Osteocyte (in vitro differentiated cells): Measurements from ENCODE around the gene DENND1A. TPM values are rescaled to one million over a fixed set of nuclear protein-coding genes. Genes with fewer than 3 reads are reported as not detected.

Source experiments
- DNase-seq: peaks from one replicate; pipeline ENCODE4 v3.0.0; 2021; ENCODE audit warnings: mixed read lengths; ENCODE audit not compliant: unreplicated experiment; ENCODE audit errors: extremely low spot score
- H3K27ac Mint-ChIP-seq: one replicate; pipeline ENCODE4 v1.8.0; 2021; ENCODE audit warnings: mild to moderate bottlenecking, mixed read lengths; ENCODE audit not compliant: unreplicated experiment
- H3K27me3 Mint-ChIP-seq: one replicate; pipeline ENCODE4 v1.8.0; 2021; ENCODE audit warnings: mixed read lengths; ENCODE audit not compliant: unreplicated experiment
- H3K36me3 Mint-ChIP-seq: one replicate; pipeline ENCODE4 v1.8.0; 2021; ENCODE audit warnings: mixed read lengths; ENCODE audit not compliant: unreplicated experiment
- H3K4me1 Mint-ChIP-seq: one replicate; pipeline ENCODE4 v1.8.0; 2021; ENCODE audit warnings: mixed read lengths; ENCODE audit not compliant: unreplicated experiment
- H3K4me3 Mint-ChIP-seq: one replicate; pipeline ENCODE4 v1.8.0; 2021; ENCODE audit warnings: mild to moderate bottlenecking, moderate library complexity, mixed read lengths; ENCODE audit not compliant: unreplicated experiment
- H3K9me3 Mint-ChIP-seq: one replicate; pipeline ENCODE4 v1.8.0; 2021; ENCODE audit warnings: mixed read lengths; ENCODE audit not compliant: unreplicated experiment
- CTCF ChIP-seq: fragments of 200-600 bp; sonication (generic); IDR thresholded peaks from 2 replicates; pipeline ENCODE4 v1.5.0; 2021; ENCODE audit warnings: antibody characterized with exemption, mild to moderate bottlenecking, moderate library complexity
- total RNA-seq: library from RNA; stranded (reverse); gene quantifications from 2 replicates; pipeline ENCODE4 v1.2.1, GENCODE V29; 2021

Gene DENND1A
- total RNA-seq, 1 donor from 2014 or later, result 19.8 TPM

GRCh38 chr9:123775289-123776284 is 154.3 kb downstream of the DENND1A start:
- Mint-ChIP-seq H3K27ac (no peak overlapping the region), H3K4me1 (no peaks in the 10 kb centered on the region), H3K4me3 (no peak overlapping the region), H3K9me3 (no peaks in the 10 kb centered on the region), H3K36me3 (no peaks in the 10 kb centered on the region), H3K27me3 (no peaks in the 10 kb centered on the region)
- DNase-seq, result no peak
- no peak for TF ChIP-seq CTCF

GRCh38 chr9:123773783-123774182 is 156.1 kb downstream of the DENND1A start:
- H3K4me3 Mint-ChIP-seq, result no peak overlapping the region
- H3K27ac Mint-ChIP-seq, result no peak overlapping the region
- no peaks in the 10 kb centered on the region for H3K27me3 Mint-ChIP-seq
- DNase-seq, result no peak
- no peaks in the 10 kb centered on the region for H3K4me1 Mint-ChIP-seq
- H3K36me3 Mint-ChIP-seq, result no peaks in the 10 kb centered on the region
- H3K9me3 Mint-ChIP-seq, result no peaks in the 10 kb centered on the region
- TF ChIP-seq CTCF, result no peak

GRCh38 chr9:123772967-123773366 is 157.0 kb downstream of the DENND1A start:
- TF ChIP-seq CTCF, result no peak
- H3K9me3 Mint-ChIP-seq, result no peaks in the 10 kb centered on the region
- H3K27ac Mint-ChIP-seq, result no peak overlapping the region
- no peak for DNase-seq
- H3K36me3 Mint-ChIP-seq, result no peaks in the 10 kb centered on the region
- no peaks in the 10 kb centered on the region for H3K4me1 Mint-ChIP-seq
- H3K27me3 Mint-ChIP-seq, result no peaks in the 10 kb centered on the region
- no peak overlapping the region for H3K4me3 Mint-ChIP-seq

- TF ChIP-seq CTCF, result no peak
- no peaks in the 10 kb centered on the region for H3K27me3 Mint-ChIP-seq
- H3K36me3 Mint-ChIP-seq, result no peaks in the 10 kb centered on the region
- H3K9me3 Mint-ChIP-seq, result no peaks in the 10 kb centered on the region
- H3K27ac Mint-ChIP-seq, result no peak overlapping the region
- H3K4me1 Mint-ChIP-seq, result no peaks in the 10 kb centered on the region
- no peak overlapping the region for H3K4me3 Mint-ChIP-seq
- DNase-seq, result no peak
Observed at GRCh38 chr9:123772374-123772773, 157.6 kb downstream of the DENND1A start.

GRCh38 chr9:123771690-123772089 is 158.2 kb downstream of the DENND1A start:
- no peaks in the 10 kb centered on the region for H3K4me1 Mint-ChIP-seq
- no peak for DNase-seq
- no peaks in the 10 kb centered on the region for H3K27me3 Mint-ChIP-seq
- H3K4me3 Mint-ChIP-seq, result no peak overlapping the region
- H3K9me3 Mint-ChIP-seq, result no peaks in the 10 kb centered on the region
- no peak overlapping the region for H3K27ac Mint-ChIP-seq
- no peak for TF ChIP-seq CTCF
- H3K36me3 Mint-ChIP-seq, result no peaks in the 10 kb centered on the region
